Measurements from ENCODE around the gene SPOCK2. TPM values are rescaled to one million over a fixed set of nuclear protein-coding genes. Genes with fewer than 3 reads are reported as not detected.
"Not testable (repeated sequence)": the region's sequence is repeated elsewhere in the genome, so short reads cannot be mapped to it uniquely, and the experiment has no call there.

Gene SPOCK2, protein sequence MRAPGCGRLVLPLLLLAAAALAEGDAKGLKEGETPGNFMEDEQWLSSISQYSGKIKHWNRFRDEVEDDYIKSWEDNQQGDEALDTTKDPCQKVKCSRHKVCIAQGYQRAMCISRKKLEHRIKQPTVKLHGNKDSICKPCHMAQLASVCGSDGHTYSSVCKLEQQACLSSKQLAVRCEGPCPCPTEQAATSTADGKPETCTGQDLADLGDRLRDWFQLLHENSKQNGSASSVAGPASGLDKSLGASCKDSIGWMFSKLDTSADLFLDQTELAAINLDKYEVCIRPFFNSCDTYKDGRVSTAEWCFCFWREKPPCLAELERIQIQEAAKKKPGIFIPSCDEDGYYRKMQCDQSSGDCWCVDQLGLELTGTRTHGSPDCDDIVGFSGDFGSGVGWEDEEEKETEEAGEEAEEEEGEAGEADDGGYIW
- total RNA-seq (100 to 1,000 TPM; 566 to 578 TPM), polyA plus RNA-seq (100 to 1,000 TPM; 177 to 292 (median 235) TPM), total RNA-seq (221 to 1,602 (median 1,365) reads per million in 6 experiments)

DNA sequence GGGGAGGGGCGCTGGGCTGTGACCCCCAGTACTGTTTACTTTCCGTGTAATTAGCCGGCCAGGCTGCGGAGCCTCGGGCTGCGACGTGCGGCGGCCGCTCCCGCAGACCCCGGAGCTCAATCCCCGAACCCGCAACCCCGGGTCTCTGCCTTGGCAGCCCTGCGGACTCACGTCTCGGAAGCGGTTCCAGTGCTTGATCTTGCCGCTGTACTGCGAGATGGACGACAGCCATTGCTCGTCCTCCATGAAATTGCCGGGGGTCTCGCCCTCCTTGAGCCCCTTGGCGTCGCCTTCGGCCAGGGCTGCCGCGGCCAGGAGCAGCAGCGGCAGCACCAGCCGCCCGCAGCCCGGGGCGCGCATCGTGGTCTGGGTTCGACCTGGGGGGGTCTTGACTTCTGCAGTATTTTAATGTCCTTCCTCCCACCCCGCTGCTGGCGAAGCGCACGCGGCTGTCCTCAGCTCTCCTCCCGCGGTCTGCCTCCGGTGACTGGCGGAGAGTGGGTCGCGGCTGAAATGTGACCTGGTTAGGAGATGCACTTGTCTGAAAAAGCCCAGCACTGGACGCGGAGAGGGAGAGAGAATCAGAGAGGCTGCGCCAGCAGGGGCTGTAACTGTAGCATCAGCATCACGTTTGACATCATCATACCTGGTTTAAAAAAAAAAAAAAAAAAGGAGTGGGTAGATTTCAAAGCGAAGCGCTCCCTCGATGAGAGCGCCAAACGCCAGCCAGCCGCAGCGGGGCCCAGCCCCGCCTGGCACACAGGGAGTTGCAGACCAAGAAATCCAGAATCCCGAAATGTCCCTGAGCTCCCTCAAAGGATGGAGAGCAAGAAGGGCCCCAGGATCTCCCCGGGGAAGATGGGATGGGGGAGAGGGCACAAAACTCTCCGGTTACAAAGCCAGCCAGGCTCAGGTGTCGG is at the start of gene SPOCK2:
SPOCK2 (minus strand) TSS at position 583 of the 920 bp plus-strand sequence; CDS start at position 360, 223 bp downstream.
- Mint-ChIP-seq H3K4me1 (peaks cover 37 to 63% (median 54%) of the 10 kb centered on the region in 4 donors), H3K4me3 (peak within 1 kb of the TSS; percentile 93 to 100 (median 100)), H3K27me3 (peaks cover 0 to 3% (median 0%) of the 10 kb centered on the region in 5 donors)

DNA sequence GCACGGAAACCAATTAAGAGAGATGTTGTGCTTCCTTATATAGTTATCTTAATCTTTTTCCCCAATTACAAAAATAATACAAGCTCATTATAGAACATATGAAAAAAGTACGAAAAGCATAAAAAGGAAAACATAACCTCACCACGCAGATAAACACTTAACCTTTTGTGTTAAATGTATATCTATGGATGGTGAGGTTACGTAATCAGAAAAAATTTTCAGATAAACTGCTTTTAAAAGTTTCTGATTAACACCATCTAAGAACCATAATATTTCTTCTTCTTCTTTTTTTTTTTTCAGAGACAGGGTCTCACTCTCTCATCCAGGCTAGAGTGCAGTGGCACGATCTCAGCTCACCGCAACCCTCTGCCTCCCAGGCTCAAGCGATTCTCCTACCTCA is 49.2 kb upstream of the SPOCK2 start:
- Mint-ChIP-seq H3K4me3 (no peak overlapping the region), H3K27ac (peak overlapping the region in 1 of 10 donors; percentile 12), H3K9me3 (no peaks in the 10 kb centered on the region), H3K36me3 (peaks cover 0 to 7% (median 6%) of the 10 kb centered on the region in 3 donors), H3K27me3 (no peaks in the 10 kb centered on the region), H3K4me1 (peaks cover 28 to 45% (median 37%) of the 10 kb centered on the region in 4 donors)
- no peak for DNase-seq
- POLR2A ChIA-PET = interaction anchor here (0.7 to 1.1 kb wide), 5 partner anchors 12 to 198 kb away, joined by 3 to 5 read pairs (median 3); no protein-coding TSS in a partner anchor
- ATAC-seq = no peak

More for the DNA sequence above, at the start of gene SPOCK2:
- peaks cover 0 to 2% (median 0%) of the 10 kb centered on the region in 9 donors for H3K9me3 Mint-ChIP-seq
- H3K36me3 Mint-ChIP-seq = peaks cover 13 to 46% (median 21%) of the 10 kb centered on the region in 3 donors
- POLR2A ChIA-PET = interaction anchor here (0.6 to 9.9 kb wide), 45 partner anchors 8 to 957 kb away, joined by 3 to 208 read pairs (median 7); partner anchors contain the start of genes ANAPC16, ASCC1 and DDIT4
- peak within 1 kb of the TSS; percentile 97 to 100 (median 100) for H3K27ac Mint-ChIP-seq
- DNase-seq (peak; percentile 59 to 93 (median 84)), ATAC-seq (peak; percentile 61 to 67)

DNA sequence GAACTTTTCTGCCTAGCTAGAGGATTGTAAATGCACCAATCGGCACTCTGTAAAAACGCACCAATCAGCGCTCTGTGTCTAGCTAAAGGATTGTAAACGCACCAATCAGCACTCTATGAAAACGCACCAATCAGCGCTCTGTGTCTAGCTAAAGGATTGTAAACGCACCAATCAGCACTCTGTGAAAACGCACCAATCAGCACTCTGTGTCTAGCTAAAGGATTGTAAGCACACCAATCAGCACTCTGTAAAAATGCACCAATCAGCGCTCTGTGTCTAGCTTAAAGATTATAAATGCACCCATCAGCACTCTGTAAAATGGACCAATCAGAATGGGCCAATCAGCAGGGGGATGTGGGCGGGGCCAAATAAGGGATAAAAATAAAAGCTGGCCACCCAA is 47.9 kb upstream of the SPOCK2 start:
- H3K36me3 Mint-ChIP-seq = peaks cover 0 to 12% (median 7%) of the 10 kb centered on the region in 3 donors
- DNase-seq, ATAC-seq, H3K4me3 Mint-ChIP-seq, H3K27me3 Mint-ChIP-seq, H3K9me3 Mint-ChIP-seq: not testable (repeated sequence)
- peak overlapping the region in 8 of 10 donors; percentile 4 to 95 (median 92) for H3K27ac Mint-ChIP-seq
- POLR2A ChIA-PET = interaction anchor here (0.5 to 1.9 kb wide), 6 partner anchors 10 to 301 kb away, joined by 3 to 7 read pairs (median 5); partner anchors contain the start of gene ANAPC16
- H3K4me1 Mint-ChIP-seq = peaks cover 28 to 51% (median 41%) of the 10 kb centered on the region in 4 donors

DNA sequence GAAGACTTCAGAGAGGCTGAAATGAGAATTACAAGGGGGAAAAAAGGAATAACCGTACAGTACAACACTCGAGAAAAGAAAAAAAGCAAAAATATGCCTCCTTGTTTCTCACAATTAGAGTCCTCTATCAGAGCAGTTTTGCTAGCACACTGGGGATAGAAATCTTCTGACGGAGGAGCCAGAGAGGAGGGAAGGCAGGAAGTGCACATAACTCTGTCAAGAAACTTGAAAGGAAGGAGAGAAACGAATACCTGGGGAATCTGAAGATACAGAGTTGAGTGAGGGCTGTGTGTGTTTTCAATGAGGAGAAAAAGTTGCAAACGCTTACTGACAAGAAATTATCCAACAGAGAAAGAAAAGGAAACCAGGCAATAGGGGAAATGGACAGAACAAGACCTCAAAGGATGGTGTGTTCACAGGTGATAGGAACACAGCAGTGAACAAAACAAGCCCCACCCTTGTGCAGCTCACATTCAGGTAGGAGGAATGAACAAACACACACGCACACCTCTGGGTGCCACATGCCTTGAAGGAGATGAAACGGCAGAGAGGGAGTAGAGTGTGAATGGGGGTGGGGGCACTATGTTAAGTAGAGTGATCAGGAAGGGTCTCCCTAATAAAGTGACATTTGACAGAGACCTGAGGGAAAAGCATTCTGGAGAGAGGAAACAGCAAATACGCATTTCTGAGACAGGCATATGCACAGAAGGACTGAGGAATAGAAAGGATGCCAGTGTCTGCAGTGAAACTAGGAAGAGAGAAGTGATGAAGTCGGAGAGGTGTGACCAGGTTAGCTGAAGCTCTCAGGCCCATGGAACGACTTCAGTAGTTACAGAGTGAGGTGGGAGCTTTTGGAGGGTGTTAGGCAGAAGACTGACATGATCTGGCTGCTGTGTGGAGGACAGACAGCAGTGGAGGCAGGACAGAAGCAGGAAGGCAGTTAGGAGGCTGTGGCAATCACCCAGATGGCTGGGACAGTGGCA is 46.7 kb upstream of the SPOCK2 start:
- peaks cover 0 to 12% (median 9%) of the 10 kb centered on the region in 3 donors for H3K36me3 Mint-ChIP-seq
- H3K27me3 Mint-ChIP-seq = no peaks in the 10 kb centered on the region
- POLR2A ChIA-PET = interaction anchor here (0.5 to 1.9 kb wide), 5 partner anchors 9 to 81 kb away, joined by 3 to 5 read pairs (median 3); partner anchors contain the start of genes ANAPC16, ASCC1 and SPOCK2
- peak in 4 of 10 donors; percentile 24 to 63 (median 38) for DNase-seq
- H3K4me3 Mint-ChIP-seq = peak overlapping the region; percentile 32 to 75 (median 65)
- peaks cover 27 to 50% (median 40%) of the 10 kb centered on the region in 4 donors for H3K4me1 Mint-ChIP-seq
- peak; percentile 71 to 77 for ATAC-seq
- H3K27ac Mint-ChIP-seq = peak overlapping the region; percentile 83 to 95 (median 92)
- no peaks in the 10 kb centered on the region for H3K9me3 Mint-ChIP-seq

DNA sequence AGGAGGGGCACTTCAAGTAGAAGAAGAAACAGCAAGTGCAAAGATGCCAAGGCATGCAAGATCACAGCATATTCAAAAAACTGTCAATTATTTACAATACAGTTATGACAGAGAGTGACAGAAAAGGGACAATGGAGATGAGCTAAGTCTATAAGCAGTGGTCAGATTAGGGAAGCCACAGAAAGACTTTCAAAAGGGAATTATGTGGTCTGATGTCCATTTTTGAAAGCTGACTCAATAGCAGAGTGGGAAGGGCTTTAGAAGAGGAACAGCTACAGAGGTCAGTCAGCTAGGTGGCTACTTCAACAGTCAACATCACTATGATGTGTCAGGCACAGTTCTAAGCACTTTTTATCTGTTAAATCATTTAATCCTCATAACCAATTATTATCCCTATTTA is 45.2 kb upstream of the SPOCK2 start:
- H3K4me3 Mint-ChIP-seq = peak overlapping the region in 3 of 10 donors; percentile 5 to 23 (median 8)
- ATAC-seq = no peak

DNA sequence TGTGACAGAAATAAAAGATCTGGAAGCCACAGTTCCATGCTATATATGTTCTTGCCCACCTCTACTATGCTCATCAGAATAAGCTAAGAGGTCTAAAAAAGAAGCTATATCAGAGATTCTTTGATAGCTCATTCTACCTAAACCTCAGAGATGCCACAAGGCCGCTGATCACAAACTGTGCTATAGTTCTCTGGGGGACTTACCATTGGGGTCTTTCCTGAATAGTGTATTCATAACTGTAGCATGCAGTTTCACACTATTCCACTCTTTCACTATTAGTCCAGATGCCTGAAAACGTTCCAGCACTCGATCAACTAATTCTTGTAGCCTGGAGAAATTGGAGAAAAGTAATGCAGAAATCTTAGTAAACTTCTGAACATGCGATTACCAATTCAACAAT is 44.5 kb upstream of the SPOCK2 start:
- no peaks in the 10 kb centered on the region for H3K9me3 Mint-ChIP-seq
- H3K27me3 Mint-ChIP-seq = no peaks in the 10 kb centered on the region
- H3K27ac Mint-ChIP-seq = peak overlapping the region; percentile 1 to 94 (median 90)
- DNase-seq = no peak
- peak in 1 of 2 donors; percentile 20 for ATAC-seq
- H3K4me3 Mint-ChIP-seq = peak overlapping the region in 3 of 10 donors; percentile 8 to 51 (median 46)
- POLR2A ChIA-PET = interaction anchor here (0.6 to 2.3 kb wide), 9 partner anchors 33 to 206 kb away, joined by 3 to 11 read pairs (median 4); partner anchors contain the start of genes ANAPC16, ASCC1 and SPOCK2
- peaks cover 25 to 47% (median 37%) of the 10 kb centered on the region in 4 donors for H3K4me1 Mint-ChIP-seq
- H3K36me3 Mint-ChIP-seq = peaks cover 0 to 18% (median 11%) of the 10 kb centered on the region in 3 donors

More for the DNA sequence above, 45.2 kb upstream of the SPOCK2 start:
- Mint-ChIP-seq H3K9me3 (no peaks in the 10 kb centered on the region), H3K27me3 (no peaks in the 10 kb centered on the region), H3K4me1 (peaks cover 26 to 49% (median 37%) of the 10 kb centered on the region in 4 donors), H3K36me3 (peaks cover 0 to 14% (median 9%) of the 10 kb centered on the region in 3 donors), H3K27ac (peak overlapping the region; percentile 1 to 94 (median 90))
- no peak for DNase-seq
- POLR2A ChIA-PET = interaction anchor here (0.8 to 2.3 kb wide), 3 partner anchors 50 to 82 kb away, joined by 3 to 7 read pairs (median 6); partner anchors contain the start of genes ANAPC16 and ASCC1

DNA sequence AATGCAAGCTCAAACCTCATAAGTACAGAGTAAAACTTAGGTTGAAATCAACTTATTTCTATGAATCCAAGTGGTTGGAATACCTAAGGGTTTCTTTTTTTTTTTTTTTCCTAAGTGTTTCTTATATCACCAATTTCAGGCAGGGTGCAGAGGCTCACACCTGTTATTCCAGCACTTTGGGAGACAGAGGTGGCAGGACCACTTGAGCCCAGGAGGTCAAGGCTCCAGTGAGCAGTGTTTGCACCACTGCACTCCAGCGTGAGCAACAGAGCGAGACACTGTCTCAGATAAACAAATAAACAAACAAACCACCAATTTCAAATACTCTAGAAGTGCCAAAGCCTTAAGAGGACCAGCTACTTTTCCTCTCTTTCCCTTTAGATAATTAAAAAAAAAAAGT is 39.2 kb upstream of the SPOCK2 start:
- H3K27ac Mint-ChIP-seq = peak overlapping the region in 2 of 10 donors; percentile 7 to 81
- POLR2A ChIA-PET = interaction anchor here (0.6 to 3.7 kb wide), 6 partner anchors 11 to 200 kb away, joined by 3 to 33 read pairs (median 4); partner anchors contain the start of gene SPOCK2
- peaks cover 0 to 25% (median 4%) of the 10 kb centered on the region in 3 donors for H3K36me3 Mint-ChIP-seq
- DNase-seq (no peak), ATAC-seq (no peak)
- H3K27me3 Mint-ChIP-seq = no peaks in the 10 kb centered on the region
- no peak overlapping the region for H3K4me3 Mint-ChIP-seq
- H3K4me1 Mint-ChIP-seq = peaks cover 11 to 31% (median 25%) of the 10 kb centered on the region in 4 donors
- H3K9me3 Mint-ChIP-seq = no peaks in the 10 kb centered on the region

DNA sequence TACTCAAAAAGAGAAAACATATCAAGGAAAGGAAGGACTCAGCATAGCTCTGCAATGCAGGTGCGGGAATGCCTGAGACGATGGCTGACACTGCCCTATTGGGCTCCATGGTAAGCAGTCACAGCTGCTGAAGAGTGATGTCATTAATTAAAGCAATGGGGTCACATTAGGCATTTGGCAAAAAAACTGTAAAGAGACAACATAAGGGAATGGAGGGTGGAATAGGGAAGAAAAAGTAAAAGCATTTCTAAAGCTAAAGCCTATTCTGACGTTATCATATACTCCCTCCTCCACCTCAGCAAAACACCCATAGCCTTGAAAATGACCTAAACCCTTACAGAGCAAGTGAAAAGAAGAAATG is 38.5 kb upstream of the SPOCK2 start:
- POLR2A ChIA-PET = interaction anchor here (0.6 to 3.7 kb wide), 11 partner anchors 9 to 200 kb away, joined by 3 to 33 read pairs (median 4); partner anchors contain the start of gene SPOCK2
- DNase-seq (no peak), ATAC-seq (no peak)
- H3K36me3 Mint-ChIP-seq = peaks cover 0 to 21% (median 4%) of the 10 kb centered on the region in 3 donors
- H3K27me3 Mint-ChIP-seq = no peaks in the 10 kb centered on the region
- H3K9me3 Mint-ChIP-seq = no peaks in the 10 kb centered on the region
- H3K4me3 Mint-ChIP-seq = no peak overlapping the region
- H3K27ac Mint-ChIP-seq = peak overlapping the region in 8 of 10 donors; percentile 5 to 68 (median 21)
- H3K4me1 Mint-ChIP-seq = peaks cover 14 to 32% (median 28%) of the 10 kb centered on the region in 4 donors

DNA sequence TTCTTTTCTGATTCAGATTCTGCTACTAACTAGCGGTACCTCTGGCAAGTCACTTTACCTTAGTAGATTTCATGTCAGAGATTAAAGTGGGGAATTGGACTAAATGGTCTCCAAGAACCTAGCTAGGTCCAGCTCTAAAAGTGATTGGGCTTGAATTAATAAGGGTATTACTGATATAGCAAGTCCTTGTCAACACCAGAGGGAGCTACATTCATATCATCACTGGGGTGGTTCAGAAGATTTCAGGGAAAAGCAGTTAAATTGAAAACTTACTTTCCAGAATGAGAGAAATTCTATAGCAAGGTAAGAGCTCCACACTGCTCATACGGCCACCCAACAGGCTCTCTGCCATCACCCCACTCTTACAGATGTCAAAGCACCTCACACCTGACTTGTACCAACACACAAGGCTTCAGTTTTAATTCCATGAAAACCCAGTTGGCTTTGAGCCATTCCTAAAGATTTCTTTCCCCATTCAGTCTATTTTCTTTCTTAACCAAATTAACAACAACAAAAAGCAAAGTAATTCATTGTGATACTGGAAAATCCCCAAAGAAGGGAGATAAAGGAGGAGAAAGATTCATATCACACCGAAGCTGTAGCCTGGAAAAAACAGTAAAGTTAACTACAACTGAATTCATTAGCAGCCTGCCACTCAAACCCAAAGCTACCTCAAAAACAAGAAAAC is 38.0 kb upstream of the SPOCK2 start:
- Mint-ChIP-seq H3K4me3 (no peak overlapping the region), H3K4me1 (peaks cover 18 to 37% (median 33%) of the 10 kb centered on the region in 4 donors)

DNA sequence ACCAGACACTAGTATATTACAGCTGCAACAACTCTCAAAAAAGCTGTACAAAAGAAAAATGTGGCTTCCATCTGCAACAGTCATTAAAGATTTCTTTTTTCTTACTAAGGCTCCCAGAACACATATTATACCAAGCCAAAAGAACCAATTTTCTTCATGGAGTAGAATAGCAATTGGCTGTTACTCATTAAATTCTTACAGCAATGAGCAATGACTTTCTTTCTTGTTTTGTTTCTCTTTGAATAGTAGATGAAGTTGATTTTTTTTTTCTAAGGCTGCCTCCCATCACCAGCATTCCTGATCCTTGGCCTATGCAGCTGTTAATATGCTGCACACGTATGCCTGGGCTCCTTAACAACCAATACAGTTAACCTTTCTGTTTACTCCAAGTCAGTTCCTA is 36.6 kb upstream of the SPOCK2 start:
- DNase-seq (no peak), ATAC-seq (no peak)
- no peaks in the 10 kb centered on the region for H3K9me3 Mint-ChIP-seq
- H3K4me3 Mint-ChIP-seq = no peak overlapping the region
- peaks cover 0 to 26% (median 9%) of the 10 kb centered on the region in 3 donors for H3K36me3 Mint-ChIP-seq
- H3K4me1 Mint-ChIP-seq = peaks cover 20 to 46% (median 35%) of the 10 kb centered on the region in 4 donors
- no peaks in the 10 kb centered on the region for H3K27me3 Mint-ChIP-seq
- peak overlapping the region in 8 of 10 donors; percentile 17 to 84 (median 72) for H3K27ac Mint-ChIP-seq
- POLR2A ChIA-PET = interaction anchor here (0.6 to 3.7 kb wide), 9 partner anchors 10 to 212 kb away, joined by 3 to 33 read pairs (median 3); partner anchors contain the start of gene SPOCK2

More for the DNA sequence above, 38.0 kb upstream of the SPOCK2 start:
- DNase-seq (no peak), ATAC-seq (no peak)
- Mint-ChIP-seq H3K27ac (peak overlapping the region in 7 of 10 donors; percentile 3 to 68 (median 28)), H3K9me3 (no peaks in the 10 kb centered on the region), H3K36me3 (peaks cover 0 to 20% (median 7%) of the 10 kb centered on the region in 3 donors), H3K27me3 (no peaks in the 10 kb centered on the region)
- POLR2A ChIA-PET = interaction anchor here (0.5 to 3.7 kb wide), 12 partner anchors 10 to 171 kb away, joined by 3 to 33 read pairs (median 3); partner anchors contain the start of gene SPOCK2

Data from naive thymus-derived CD8-positive, alpha-beta T cell (primary cell).